Posterior vena cava (tissue), 2 donors: ENCODE measurements around the gene WNT2. TPM values are rescaled to one million over a fixed set of nuclear protein-coding genes. Genes with fewer than 3 reads are reported as not detected.

Source experiments
- DNase-seq: peaks from one replicate; pipeline ENCODE4 v3.0.0-alpha.2; 2020; ENCODE audit warnings: low spot score
- intact Hi-C, 2 donors: fragments of 100-400 bp; cut with DNase I; formaldehyde crosslinking; loops; one replicate each; pipeline versions ENCODE4 v1.14.1 to v1.14.2; 2022 to 2023
- total RNA-seq, 2 donors: library from RNA; stranded (reverse); fragmentation: NEBNext Ultra II Directional; extraction: Animal tissue kit (Norgen Biotek cat#: 25700); gene quantifications; one replicate each; pipeline ENCODE4 v1.2.1, GENCODE V29; 2021
- donor health status: DM: yes; HTN: yes; CAD: no.
- donor health status: DM: yes; HTN: yes; CAD: no.

The WNT2 gene
- total RNA-seq, 2 donors from 2014 or later, result 1.00 to 4.7 TPM

GRCh38 chr7:117227091-117227490, 95.8 kb downstream of the WNT2 start:
- DNase-seq, result no peak
- intact Hi-C loops, result no loop called here

GRCh38 chr7:117225536-117225935, 97.3 kb downstream of the WNT2 start:
- intact Hi-C loops, result no loop called here
- DNase-seq, result no peak

Other genes with a start within 250 kb of the WNT2 start
- gene ASZ1, start 104.4 kb upstream of the WNT2 start, total RNA-seq, result not detected
- under 1 TPM in 1 of 2 donors, not detected in 1; 0.10 TPM for gene CFTR, start 157.0 kb upstream of the WNT2 start, total RNA-seq